Erythroblast (primary cell): ENCODE data around the gene STUB1.

Experiments used
- GATA1 ChIP-seq: IDR thresholded peaks from 2 replicates; pipeline ENCODE4 v1.6.1; 2011; ENCODE audit warnings: low read depth, mild to moderate bottlenecking, control low read depth, low read length, moderate library complexity
- POLR2A ChIP-seq: IDR thresholded peaks from 2 replicates; pipeline ENCODE4 v1.6.1; 2011; ENCODE audit warnings: mild to moderate bottlenecking, low read length

- TF ChIP-seq POLR2A (no peak), GATA1 (no peak)
Measured at GRCh38 chr16:676913-677312, 3.3 kb upstream of the STUB1 start.
